Measurements from ENCODE around the gene TTLL4. TPM values are rescaled to one million over a fixed set of nuclear protein-coding genes. Genes with fewer than 3 reads are reported as not detected.

TTLL4 gene
- total and polyA plus RNA-seq, 2 experiments from 2014 or later = 53.5 to 77.8 TPM

- no peak for TF ChIP-seq ZNF462 (CRISPR knock-in tag; IDR thresholded peaks at IDR 0.05)
- no peak for TF ChIP-seq NANOG (IDR thresholded peaks at IDR 0.05; ENCODE audit: borderline replicate concordance)
- no peak for TF ChIP-seq REST (IDR thresholded peaks at IDR 0.05; ENCODE audit: unreplicated experiment)
Observed at GRCh38 chr2:218691234-218691633, 19.4 kb upstream of the TTLL4 start (continued).

- no peaks in the 10 kb centered on the region for H3K4me1 ChIP-seq (ENCODE audit: insufficient read depth)
- H3K27me3 ChIP-seq (ENCODE audit: insufficient read depth) = no peaks in the 10 kb centered on the region
- TF ChIP-seq STAT1 (IDR thresholded peaks at IDR 0.05; ENCODE audit: unreplicated experiment) = no peak
- TF ChIP-seq REST (IDR thresholded peaks at IDR 0.05; ENCODE audit: unreplicated experiment) = no peak
- no peak for TF ChIP-seq CREB1 (CRISPR knock-in tag; IDR thresholded peaks at IDR 0.05; ENCODE audit: low read depth)
- TF ChIP-seq ZNF114 (CRISPR knock-in tag; IDR thresholded peaks at IDR 0.05) = no peak
- TF ChIP-seq EZH2 (IDR thresholded peaks at IDR 0.05; ENCODE audit: low read depth, unreplicated experiment) = no peak
- no peak for TF ChIP-seq ETS1 (IDR thresholded peaks at IDR 0.05)
- TF ChIP-seq POLR2AphosphoS5 (IDR thresholded peaks at IDR 0.05; ENCODE audit: low read depth) = no peak
- TF ChIP-seq ZNF331 (CRISPR knock-in tag; IDR thresholded peaks at IDR 0.05; ENCODE audit: low read depth) = no peak
Observed at GRCh38 chr2:218694405-218695145, 16.1 kb upstream of the TTLL4 start.

More at GRCh38 chr2:218694405-218695145, 16.1 kb upstream of the TTLL4 start:
- no peaks in the 10 kb centered on the region; the same call in 2 of the 3 replicates for H3K9me3 Mint-ChIP-seq
- no peaks in the 10 kb centered on the region for H3K4me1 Mint-ChIP-seq
- H3K79me2 ChIP-seq (replicated peaks; ENCODE audit: insufficient read depth) = no peaks in the 10 kb centered on the region
- DNase-seq (ENCODE audit: low spot score) (no peak), ATAC-seq (no peak)
- no peaks in the 10 kb centered on the region for H3F3A ChIP-seq (replicated peaks; ENCODE audit: low read depth)
- peaks cover 6% of the 10 kb centered on the region for H3K27me3 Mint-ChIP-seq (ENCODE audit: insufficient read depth, low read depth, poor library complexity)
- no peak overlapping the region for H3K27ac ChIP-seq (ENCODE audit: low read depth)
- peaks cover 25% of the 10 kb centered on the region for H3K36me3 Mint-ChIP-seq (ENCODE audit: low read depth)
- H3K27ac Mint-ChIP-seq = no peak overlapping the region
- H4K20me1 ChIP-seq (replicated peaks; ENCODE audit: insufficient read depth) = no peaks in the 10 kb centered on the region; the same call in none of the 2 replicates
- no peaks in the 10 kb centered on the region for H3K9me2 ChIP-seq (ENCODE audit: insufficient read depth)
- H3K4me2 ChIP-seq = no peak overlapping the region
- H3K4me3 Mint-ChIP-seq = no peak overlapping the region
- H2AFZ ChIP-seq = no peak overlapping the region
- no peak overlapping the region for H3K4me3 ChIP-seq
- H3K36me3 ChIP-seq (ENCODE audit: insufficient read depth) = peaks cover 12% of the 10 kb centered on the region; the same call in 1 of the 2 replicates

Measured in GM23338 (cell line).